ENCODE results near the gene GDPD5.

The GDPD5 gene

DNA sequence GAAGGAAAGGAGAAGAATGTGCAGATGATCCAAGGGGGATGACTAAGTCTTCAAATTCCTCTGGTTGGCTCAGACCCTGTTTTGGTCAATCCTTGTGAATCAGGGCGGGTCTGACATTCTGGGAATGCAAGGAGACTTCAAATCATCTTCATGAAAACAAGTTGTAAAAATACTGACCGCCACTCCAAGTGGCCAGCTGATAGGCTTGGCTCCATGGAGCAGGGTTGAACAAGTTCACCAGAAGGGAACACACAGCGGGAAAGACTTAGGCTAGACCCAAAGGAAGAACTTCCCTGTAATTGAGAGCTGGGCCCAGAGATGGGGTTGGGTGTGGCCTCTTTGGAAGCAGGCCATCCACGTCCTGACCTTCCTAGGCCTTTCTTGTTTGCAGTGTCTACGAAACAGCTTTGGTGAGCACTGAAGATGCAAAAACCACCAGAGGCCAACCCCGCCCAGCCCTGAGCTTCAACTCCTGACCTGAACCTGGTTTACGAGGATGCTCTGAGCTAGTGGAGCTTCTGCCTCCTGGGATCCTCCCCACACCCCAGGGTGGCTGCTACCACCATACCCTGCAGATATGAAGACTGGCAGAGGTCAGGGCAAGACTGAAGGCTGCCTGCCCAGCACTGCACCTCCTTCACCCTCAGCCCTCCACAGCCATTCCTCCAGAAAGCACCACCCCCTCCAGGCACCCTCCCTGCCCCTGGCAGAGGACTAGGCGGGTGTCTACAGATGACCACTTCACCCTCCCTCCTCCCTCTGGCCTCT, 26.1 kb downstream of the GDPD5 start:
- no peak overlapping the region for H3K27ac ChIP-seq
- no peak for TF ChIP-seq CTCF (conservative IDR thresholded peaks at IDR 0.05)

DNA sequence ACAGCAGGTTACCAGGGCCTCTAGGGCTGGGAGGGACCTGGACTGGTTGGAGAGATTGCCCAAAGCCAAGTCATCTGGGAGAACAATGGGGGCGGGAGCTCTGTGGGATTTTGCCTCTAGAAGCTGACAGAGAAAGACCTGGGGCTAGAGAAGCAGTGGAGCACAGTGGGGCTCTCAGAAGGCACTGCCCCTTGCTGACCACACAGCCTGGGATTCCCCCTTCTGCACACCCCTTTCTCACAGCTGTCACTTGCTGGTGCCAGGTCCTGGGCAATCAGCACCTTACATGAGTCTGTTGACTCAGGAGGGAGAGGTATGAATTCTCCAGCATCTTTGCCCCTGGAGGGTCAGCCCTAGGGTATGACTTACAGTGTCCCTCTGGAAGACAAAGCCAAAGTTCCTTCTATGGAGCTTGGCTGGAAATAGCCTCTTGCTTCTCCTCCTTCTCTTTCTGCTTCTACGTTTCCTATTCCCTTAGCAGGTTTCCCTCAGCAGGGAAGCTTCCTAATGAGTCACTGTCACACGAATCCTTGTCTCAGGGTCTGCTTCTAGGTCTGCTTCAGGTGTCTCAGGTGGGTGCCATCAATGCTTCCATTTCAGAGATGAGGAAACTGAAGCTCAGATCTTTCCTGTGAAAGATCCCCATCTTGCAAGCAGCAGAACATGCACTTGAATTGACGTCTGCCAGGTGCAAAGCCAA, 27.0 kb downstream of the GDPD5 start:
- no peak overlapping the region for H3K27ac ChIP-seq
- no peak for TF ChIP-seq CTCF (conservative IDR thresholded peaks at IDR 0.05)

DNA sequence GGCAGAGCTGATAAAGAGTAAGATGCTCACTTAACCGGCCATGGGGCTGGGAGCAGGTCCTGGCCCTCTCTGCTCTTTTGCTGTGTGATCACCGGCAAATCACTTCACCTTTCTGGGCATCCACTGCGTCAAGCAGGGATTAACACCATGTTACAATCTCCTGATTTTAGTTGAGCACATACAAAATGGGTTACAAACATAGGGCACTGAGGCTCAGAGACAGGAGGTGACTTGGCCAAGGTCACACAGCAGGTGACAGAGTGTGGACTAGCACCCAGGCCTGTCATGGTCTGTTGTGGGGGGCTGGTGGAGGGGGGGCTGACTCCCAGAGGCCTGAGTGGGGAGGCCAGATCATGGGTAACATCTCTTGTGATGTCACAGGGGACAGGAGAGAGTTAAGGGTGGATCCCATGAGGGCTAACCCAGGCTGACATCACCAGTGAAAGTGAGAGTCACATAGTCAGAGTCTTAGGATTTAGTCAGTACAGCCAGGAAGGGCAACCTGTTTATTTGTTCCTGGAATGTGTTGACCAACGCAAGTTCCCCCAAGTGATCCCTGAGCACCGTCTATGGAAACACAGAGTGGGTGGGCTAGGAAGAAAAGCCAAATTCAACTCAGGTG, 27.8 kb downstream of the GDPD5 start:
- H3K27ac ChIP-seq: no peak overlapping the region
- TF ChIP-seq CTCF (conservative IDR thresholded peaks at IDR 0.05): no peak

GRCh38 chr11:75496305-75496752, 29.4 kb downstream of the GDPD5 start:
- peak overlapping the region; percentile 7; the same call in 1 of the 2 replicates for H3K27ac ChIP-seq
- TF ChIP-seq CTCF (conservative IDR thresholded peaks at IDR 0.05): peak; percentile 34

- H3K27ac ChIP-seq: peak overlapping the region; percentile 7; the same call in 1 of the 2 replicates
- no peak for TF ChIP-seq CTCF (conservative IDR thresholded peaks at IDR 0.05)
Observed at GRCh38 chr11:75495749-75496304, 29.9 kb downstream of the GDPD5 start.

DNA sequence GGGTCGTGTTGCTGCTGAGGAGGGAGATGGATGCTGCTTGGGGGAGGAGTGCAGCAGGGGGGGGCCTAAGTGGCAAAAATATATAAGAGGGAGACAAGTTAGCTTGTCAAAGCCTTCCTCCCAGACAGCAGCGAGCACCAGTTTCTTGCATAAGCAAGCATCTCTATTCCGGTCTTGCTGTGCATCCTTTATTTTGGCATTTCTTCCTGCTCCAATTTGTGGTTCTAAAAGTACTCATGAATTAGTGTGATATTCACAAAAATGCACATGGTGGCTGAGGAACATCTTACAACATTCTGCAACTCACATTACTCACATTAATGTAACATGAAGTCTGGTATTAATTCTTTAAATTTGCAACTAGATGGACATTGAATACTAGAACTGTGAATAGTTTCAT, 32.1 kb downstream of the GDPD5 start:
- no peak for TF ChIP-seq CTCF (conservative IDR thresholded peaks at IDR 0.05)
- H3K27ac ChIP-seq: no peak overlapping the region

All from VCaP (cell line).